HG03342 (cell line): Measurements from ENCODE around the gene TRIM51.
"Not testable (repeated sequence)": the region's sequence is repeated elsewhere in the genome, so short reads cannot be mapped to it uniquely, and the experiment has no call there.

Experiments used
- ATAC-seq: cut with Tn5 transposase; IDR thresholded peaks from one replicate; pipeline ENCODE4 v1.9.1; 2021; ENCODE audit warnings: mild to moderate bottlenecking, moderate library complexity; ENCODE audit not compliant: unreplicated experiment

The TRIM51 gene

GRCh38 chr11:55882997-55883396 lies at the start of gene TRIM51:
TRIM51 (plus strand) TSS chr11:55883297; CDS start chr11:55885429, 2,132 bp downstream.
- ATAC-seq = not testable (repeated sequence)

GRCh38 chr11:55838452-55838851 lies 44.6 kb upstream of the TRIM51 start, which contains the start of gene OR5D16:
OR5D16 (plus strand) TSS chr11:55838752; CDS start chr11:55838752, 0 bp downstream.
- ATAC-seq = no peak

- no peak for ATAC-seq
Measured at GRCh38 chr11:55847453-55847852, 35.6 kb upstream of the TRIM51 start.

GRCh38 chr11:55849037-55849436 lies 34.1 kb upstream of the TRIM51 start:
- ATAC-seq = no peak

GRCh38 chr11:55852141-55852540 lies 31.0 kb upstream of the TRIM51 start:
- no peak for ATAC-seq

- ATAC-seq = peak; percentile 66
Measured at GRCh38 chr11:55854704-55855103, 28.4 kb upstream of the TRIM51 start.

GRCh38 chr11:55867354-55867753 lies 15.7 kb upstream of the TRIM51 start:
- ATAC-seq = not testable (repeated sequence)

GRCh38 chr11:55872731-55873130 lies 10.4 kb upstream of the TRIM51 start:
- not testable (repeated sequence) for ATAC-seq

- not testable (repeated sequence) for ATAC-seq
Measured at GRCh38 chr11:55873146-55873545, 10.0 kb upstream of the TRIM51 start.

- ATAC-seq = not testable (repeated sequence)
Measured at GRCh38 chr11:55884995-55885394, 1.9 kb downstream of the TRIM51 start.

GRCh38 chr11:55885481-55885880 lies 2.4 kb downstream of the TRIM51 start:
- not testable (repeated sequence) for ATAC-seq

GRCh38 chr11:55895216-55895615 lies 12.1 kb downstream of the TRIM51 start:
- no peak for ATAC-seq

- no peak for ATAC-seq
Measured at GRCh38 chr11:55902308-55902707, 19.2 kb downstream of the TRIM51 start.

GRCh38 chr11:55914482-55914881 lies 31.4 kb downstream of the TRIM51 start, which contains the start of gene OR5W2:
OR5W2 (minus strand) TSS chr11:55914582; CDS start chr11:55914582, 0 bp downstream.
- ATAC-seq = no peak

GRCh38 chr11:55920537-55920936 lies 37.4 kb downstream of the TRIM51 start:
- ATAC-seq = no peak

- ATAC-seq = no peak
Measured at GRCh38 chr11:55936300-55936699, 53.2 kb downstream of the TRIM51 start, which contains the start of gene OR5I1. OR5I1 (minus strand) TSS chr11:55936400; CDS start chr11:55936400, 0 bp downstream.
